Heart left ventricle (tissue), 16 donors: Measurements from ENCODE around the gene TBC1D22B. TPM values are rescaled to one million over a fixed set of nuclear protein-coding genes. Genes with fewer than 3 reads are reported as not detected.

Experiments used
- ATAC-seq, 4 donors: fragments of 200-7000 bp; cut with Tn5 transposase; one replicate each; pipeline ENCODE4 v1.9.1; 2020 to 2022; ENCODE audit warnings: moderate library complexity in 4 of 4, mild to moderate bottlenecking in 3 of 4, moderate number of reproducible peaks in 1 of 4
- DNase-seq, 5 donors: peaks; one replicate each; pipeline ENCODE4 v3.0.0-alpha.2; 2020
- H3K27ac ChIP-seq, 12 donors: fragments of 200-600 bp; sonication (generic) in 4 of 12; one replicate each; pipeline versions ENCODE4 v1.5.0 to v1.8.0; 2016 to 2022; ENCODE audit warnings: mild to moderate bottlenecking in 2 of 12
- H3K27me3 ChIP-seq, 9 donors: fragments of 200-600 bp; sonication (generic) in 2 of 9; one replicate each; pipeline versions ENCODE4 v1.5.1 to v1.8.0; 2016 to 2022; ENCODE audit warnings: mild to moderate bottlenecking in 3 of 9
- H3K36me3 ChIP-seq, 9 donors: fragments of 200-600 bp; sonication (generic) in 2 of 9; one replicate each; pipeline versions ENCODE4 v1.5.0 to v1.8.0; 2018 to 2022; ENCODE audit warnings: mild to moderate bottlenecking in 2 of 9
- H3K4me1 ChIP-seq, 12 donors: fragments of 200-600 bp; sonication (generic) in 4 of 12; one replicate each; pipeline versions ENCODE4 v1.5.0 to v1.8.0; 2016 to 2022; ENCODE audit warnings: mild to moderate bottlenecking in 3 of 12
- H3K4me3 ChIP-seq, 12 donors: fragments of 200-600 bp; sonication (generic) in 4 of 12; one replicate each; pipeline versions ENCODE4 v1.5.0 to v1.8.0; 2017 to 2022; ENCODE audit warnings: mild to moderate bottlenecking in 9 of 12, moderate library complexity in 4 of 12
- H3K9me3 ChIP-seq, 12 donors: fragments of 200-600 bp; sonication (generic) in 4 of 12; one replicate each; pipeline versions ENCODE4 v1.5.0 to v1.8.0; 2016 to 2022; ENCODE audit warnings: mild to moderate bottlenecking in 1 of 12
- POLR2A ChIP-seq, 2 donors: fragments of 450-650 bp; IDR thresholded peaks; one replicate each; pipeline ENCODE4 v1.6.1; 2017; ENCODE audit warnings: antibody characterized with exemption in 2 of 2, mild to moderate bottlenecking in 2 of 2, moderate library complexity in 2 of 2
- WGBS, 4 donors: extraction: QIAGEN DNeasy Blood & Tissue Kit in 2 of 4; methylation state at CpG; one replicate each; pipeline versions ENCODE4 v1.1.5 to v1.1.7; 2013 to 2018; 5-methylcytosine and 5-hydroxymethylcytosine counted together
- intact Hi-C, 10 donors: fragments of 100-400 bp; cut with DNase I; formaldehyde crosslinking; loops; one replicate each; pipeline versions ENCODE4 v1.11.1 to v1.14.2; 2022
- polyA plus RNA-seq, 2 donors: library from polyadenylated mRNA; stranded (reverse); fragments of 200-250 nt; gene quantifications; one replicate each; pipeline ENCODE4 v1.2.3, GENCODE V29; 2013
- total RNA-seq, 9 donors: library from RNA; depleted of rRNA in 2 of 9; stranded (reverse); fragments of >200 nt in 2 of 9; fragmentation: NEBNext Ultra II Directional in 3 of 9; extraction: Animal tissue kit (Norgen Biotek cat#: 25700) in 3 of 9; gene quantifications; one replicate each; pipeline versions ENCODE4 v1.1.0 to v1.2.4, GENCODE V29; 2016 to 2023
- TF ChIP-seq, protein P1 (sequence below), 12 donors: fragments of 200-600 bp; sonication (generic) in 4 of 12; IDR thresholded peaks; one replicate each; pipeline versions ENCODE4 v1.5.0 to v1.8.0; 2018 to 2022; ENCODE audit warnings: antibody characterized with exemption in 12 of 12, mild to moderate bottlenecking in 5 of 12
- donor health status: ischemic (EF 13 %, LVEDD 7.1; RV severe dilation, severe dysfunction).
- donor health status: healthy with polysubstance abuse.
- donor health status: DM: no; HTN: yes; CAD: no.
- donor health status: DM: no; HTN: no; CAD: no.
- donor health status: ischemic (EF 25% LVEDD 6.9; RV normal size, moderate dysfunction).
- donor health status: ischemic (EF 25% LVEDD 5.7; RV mildly dilated, moderate dysfunction).
- donor health status: healthy.
- donor health status: DM: yes; HTN: yes; CAD: no.
- donor health status: ischemic (EF 35%, LVEDD 5.7; RV mildly dilated, moderate dysfunction).
- donor health status: nonischemic (EF 11% LVEDD 7.7; RV severe dilation, severe dysfunction).
- donor health status: DM: yes; HTN: yes; CAD: no.
- donor health status: PGD.
- donor health status: ischemic (EF 29% LVEDD 5.4; RV normal size, mild dysfunction).
- donor health status: nonischemic (EF 23%, LVEDD 6.1; RV moderate dilation, normal function).

Gene TBC1D22B
- total and polyA plus RNA-seq, 11 donors = 3.1 to 10.7 (median 7.3) TPM

DNA sequence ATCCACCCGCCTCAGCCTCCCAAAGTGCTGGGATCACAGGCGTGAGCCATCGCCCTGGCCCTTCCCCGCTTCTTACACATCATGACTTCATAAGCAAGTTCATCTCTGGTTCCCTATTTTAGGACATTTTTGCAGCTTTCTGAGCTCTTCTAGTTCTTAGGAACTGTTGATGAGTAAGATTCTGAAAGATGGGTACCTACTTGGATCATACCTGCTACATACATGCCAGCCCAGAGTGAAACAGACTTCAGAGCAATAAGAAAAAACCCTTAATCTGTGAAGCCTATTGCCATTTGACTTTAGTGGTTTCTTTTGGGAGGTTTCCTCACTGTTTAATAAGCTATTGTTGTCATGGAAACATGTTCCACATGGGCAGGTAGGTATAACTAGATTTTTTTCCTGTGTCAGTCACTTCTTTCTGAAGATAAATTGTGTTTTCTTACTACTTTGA, 28.3 kb downstream of the TBC1D22B start:
- intact Hi-C loops = no loop called here
- Histone ChIP-seq H3K27ac (no peak overlapping the region), H3K4me1 (peaks cover 0 to 31% (median 21%) of the 10 kb centered on the region in 12 donors), H3K27me3 (no peaks in the 10 kb centered on the region), H3K9me3 (no peaks in the 10 kb centered on the region), H3K36me3 (peaks cover 0 to 91% (median 69%) of the 10 kb centered on the region in 9 donors), H3K4me3 (no peak overlapping the region)
- 96 to 99% (median 98%) methylated on average over 4 of the region's 4 CpGs for WGBS, 4 donors
- ATAC-seq (no peak), DNase-seq (no peak)
- TF ChIP-seq, protein P1, sequence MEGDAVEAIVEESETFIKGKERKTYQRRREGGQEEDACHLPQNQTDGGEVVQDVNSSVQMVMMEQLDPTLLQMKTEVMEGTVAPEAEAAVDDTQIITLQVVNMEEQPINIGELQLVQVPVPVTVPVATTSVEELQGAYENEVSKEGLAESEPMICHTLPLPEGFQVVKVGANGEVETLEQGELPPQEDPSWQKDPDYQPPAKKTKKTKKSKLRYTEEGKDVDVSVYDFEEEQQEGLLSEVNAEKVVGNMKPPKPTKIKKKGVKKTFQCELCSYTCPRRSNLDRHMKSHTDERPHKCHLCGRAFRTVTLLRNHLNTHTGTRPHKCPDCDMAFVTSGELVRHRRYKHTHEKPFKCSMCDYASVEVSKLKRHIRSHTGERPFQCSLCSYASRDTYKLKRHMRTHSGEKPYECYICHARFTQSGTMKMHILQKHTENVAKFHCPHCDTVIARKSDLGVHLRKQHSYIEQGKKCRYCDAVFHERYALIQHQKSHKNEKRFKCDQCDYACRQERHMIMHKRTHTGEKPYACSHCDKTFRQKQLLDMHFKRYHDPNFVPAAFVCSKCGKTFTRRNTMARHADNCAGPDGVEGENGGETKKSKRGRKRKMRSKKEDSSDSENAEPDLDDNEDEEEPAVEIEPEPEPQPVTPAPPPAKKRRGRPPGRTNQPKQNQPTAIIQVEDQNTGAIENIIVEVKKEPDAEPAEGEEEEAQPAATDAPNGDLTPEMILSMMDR (IDR thresholded peaks at IDR 0.05) = no peak
- no peak for TF ChIP-seq POLR2A (IDR thresholded peaks at IDR 0.05)

DNA sequence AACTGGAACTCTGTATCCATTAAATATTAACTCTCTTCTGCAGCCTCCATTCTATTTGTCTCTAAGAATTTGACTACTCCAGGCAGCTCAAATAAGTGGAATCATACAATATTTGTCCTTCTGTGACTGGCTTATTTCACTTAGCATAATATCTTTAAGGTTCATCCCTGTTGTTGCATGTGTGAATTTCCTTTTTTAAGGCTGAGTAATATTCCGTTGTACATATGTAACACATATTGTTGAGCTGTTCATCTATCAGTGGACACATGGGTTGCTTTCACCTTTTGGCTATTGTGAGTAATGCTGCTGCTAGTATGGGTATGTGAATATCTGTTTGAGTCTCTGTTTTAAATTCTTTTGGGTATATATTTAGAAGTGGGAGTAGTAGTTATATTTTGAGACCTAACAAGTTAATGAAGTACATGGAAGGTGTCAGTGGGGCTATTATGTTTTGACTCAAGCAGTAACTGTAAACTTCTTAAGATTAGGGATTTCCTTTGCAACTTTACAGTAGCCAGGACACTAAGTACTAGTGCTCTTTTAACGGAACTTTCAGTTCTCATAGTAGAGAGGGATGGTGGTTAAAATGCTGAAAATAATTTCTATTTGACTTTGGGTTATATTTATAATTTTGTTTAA, 30.1 kb downstream of the TBC1D22B start:
- intact Hi-C loops = no loop called here
- DNase-seq = no peak
- no peak overlapping the region for H3K27ac ChIP-seq
- H3K27me3 ChIP-seq = no peaks in the 10 kb centered on the region
- H3K4me1 ChIP-seq = peaks cover 0 to 28% (median 19%) of the 10 kb centered on the region in 12 donors
- no peak overlapping the region for H3K4me3 ChIP-seq
- no peak for TF ChIP-seq POLR2A (IDR thresholded peaks at IDR 0.05)
- TF ChIP-seq, protein P1 (IDR thresholded peaks at IDR 0.05) = no peak
- H3K9me3 ChIP-seq = no peaks in the 10 kb centered on the region
- no peak for ATAC-seq
- 95 to 98% (median 97%) methylated on average over 2 of the region's 2 CpGs for WGBS, 4 donors
- H3K36me3 ChIP-seq = peaks cover 0 to 92% (median 79%) of the 10 kb centered on the region in 9 donors

DNA sequence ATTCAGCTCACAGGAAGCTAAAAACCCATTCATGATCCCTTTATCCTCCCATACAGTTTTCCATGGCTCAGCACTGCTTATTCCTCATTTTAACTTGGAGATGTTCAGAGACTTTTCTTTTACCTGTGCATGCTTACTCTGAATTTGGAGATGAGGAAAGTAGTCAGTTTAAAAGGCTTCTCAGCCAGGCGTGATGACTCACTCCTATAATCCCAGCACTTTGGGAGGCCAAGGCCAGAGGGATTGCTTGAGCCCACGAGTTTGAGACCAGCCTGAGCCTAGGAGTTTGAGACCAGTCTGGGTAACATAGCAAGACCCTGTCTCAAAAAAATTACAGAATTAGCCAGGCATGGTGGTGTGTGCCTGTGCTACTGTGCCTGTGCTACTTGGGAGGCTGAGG, 30.7 kb downstream of the TBC1D22B start:
- TF ChIP-seq POLR2A (IDR thresholded peaks at IDR 0.05) = no peak
- TF ChIP-seq, protein P1 (IDR thresholded peaks at IDR 0.05) = no peak
- Histone ChIP-seq H3K9me3 (no peaks in the 10 kb centered on the region), H3K4me3 (no peak overlapping the region), H3K27ac (no peak overlapping the region), H3K4me1 (peaks cover 0 to 22% (median 16%) of the 10 kb centered on the region in 12 donors), H3K36me3 (peaks cover 0 to 92% (median 79%) of the 10 kb centered on the region in 9 donors), H3K27me3 (no peaks in the 10 kb centered on the region)
- no peak for DNase-seq
- ATAC-seq = no peak
- 91 to 95% (median 93%) methylated on average over 2 of the region's 2 CpGs for WGBS, 4 donors
- intact Hi-C loops = no loop called here

DNA sequence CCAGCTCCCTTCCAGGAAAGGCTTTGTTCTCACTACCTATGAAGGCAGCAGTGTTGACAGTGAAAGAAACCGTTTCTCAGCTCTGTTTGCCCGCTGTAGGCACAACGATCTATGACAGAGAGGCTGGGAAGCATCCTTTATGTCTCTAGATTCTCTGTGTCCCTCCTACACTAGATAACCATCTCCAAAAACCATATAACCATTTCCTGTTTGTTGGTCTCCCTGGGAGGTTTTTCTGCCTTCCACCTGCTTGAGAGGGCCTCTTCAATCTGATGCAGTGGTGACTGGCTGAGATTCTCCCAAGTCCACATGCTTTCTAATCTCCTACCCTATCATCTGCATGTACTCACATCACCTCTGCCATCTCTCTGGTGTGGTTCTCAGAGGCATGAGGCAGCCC, 32.4 kb downstream of the TBC1D22B start:
- Histone ChIP-seq H3K36me3 (peaks cover 0 to 93% (median 82%) of the 10 kb centered on the region in 9 donors), H3K9me3 (no peaks in the 10 kb centered on the region), H3K27me3 (no peaks in the 10 kb centered on the region), H3K4me3 (no peak overlapping the region), H3K27ac (no peak overlapping the region), H3K4me1 (peaks cover 0 to 5% (median under 1%) of the 10 kb centered on the region in 12 donors)
- intact Hi-C loops = no loop called here
- no peak for DNase-seq
- 83 to 92% (median 92%) methylated on average over 3 of the region's 3 CpGs for WGBS, 4 donors
- no peak for TF ChIP-seq POLR2A (IDR thresholded peaks at IDR 0.05)
- TF ChIP-seq, protein P1 (IDR thresholded peaks at IDR 0.05) = no peak
- ATAC-seq = no peak
